Hepatocyte (in vitro differentiated cells): ENCODE data around the gene BCAS1. TPM values are rescaled to one million over a fixed set of nuclear protein-coding genes. Genes with fewer than 3 reads are reported as not detected.

Source experiments
- DNase-seq: peaks from one replicate; pipeline ENCODE4 v3.0.0-alpha.2; 2016; ENCODE audit warnings: low spot score
- H2AFZ ChIP-seq: fragments of 200-600 bp; sonication (generic); 2 replicates; pipeline ENCODE4 v1.6.0; 2016; ENCODE audit warnings: antibody characterized with exemption, mild to moderate bottlenecking
- H3K27ac ChIP-seq: fragments of 200-600 bp; sonication (generic); 2 replicates; pipeline ENCODE4 v1.5.1; 2016; ENCODE audit warnings: mild to moderate bottlenecking
- H3K27me3 ChIP-seq: fragments of 200-600 bp; sonication (generic); 2 replicates; pipeline ENCODE4 v1.6.1; 2016
- H3K36me3 ChIP-seq: fragments of 200-600 bp; sonication (generic); replicated peaks from 2 replicates; pipeline ENCODE4 v1.5.1; 2016; ENCODE audit warnings: low read depth; ENCODE audit not compliant: insufficient read depth
- H3K4me1 ChIP-seq: fragments of 200-600 bp; sonication (generic); 2 replicates; pipeline ENCODE4 v1.5.1; 2016; ENCODE audit warnings: mild to moderate bottlenecking, moderate library complexity; ENCODE audit not compliant: insufficient read depth
- H3K4me2 ChIP-seq: fragments of 200-600 bp; sonication (generic); 2 replicates; pipeline ENCODE4 v1.6.0; 2016
- H3K4me3 ChIP-seq: fragments of 200-600 bp; sonication (generic); 2 replicates; pipeline ENCODE4 v1.5.1; 2016; ENCODE audit warnings: mild to moderate bottlenecking
- H3K79me2 ChIP-seq: fragments of 200-600 bp; sonication (generic); 2 replicates; pipeline ENCODE4 v1.6.0; 2017; ENCODE audit warnings: mild to moderate bottlenecking
- H3K9me2 ChIP-seq: fragments of 200-600 bp; sonication (generic); replicated peaks from 2 replicates; pipeline ENCODE4 v1.6.0; 2017; ENCODE audit warnings: mild to moderate bottlenecking; ENCODE audit not compliant: insufficient read depth
- H3K9me3 ChIP-seq: fragments of 200-600 bp; sonication (generic); 2 replicates; pipeline ENCODE4 v1.5.1; 2016; ENCODE audit warnings: low read depth, mild to moderate bottlenecking
- H4K20me1 ChIP-seq: fragments of 200-600 bp; sonication (generic); 2 replicates; pipeline ENCODE4 v1.6.0; 2016; ENCODE audit warnings: mild to moderate bottlenecking; ENCODE audit not compliant: insufficient read depth, poor library complexity, severe bottlenecking
- EZH2 ChIP-seq: fragments of 200-600 bp; sonication (generic); IDR thresholded peaks from 2 replicates; pipeline ENCODE4 v1.6.1; 2016; ENCODE audit warnings: antibody characterized with exemption, mild to moderate bottlenecking, borderline replicate concordance
- EZH2phosphoT487 ChIP-seq: fragments of 200-600 bp; sonication (generic); IDR thresholded peaks from one replicate; pipeline ENCODE4 v1.6.1; 2018; ENCODE audit warnings: antibody characterized with exemption, mild to moderate bottlenecking, low read depth, moderate library complexity; ENCODE audit not compliant: unreplicated experiment, severe bottlenecking
- WGBS: methylation state at CpG from one replicate; pipeline ENCODE4 v1.1.6; 2016; ENCODE audit warnings: low lambda C conversion rate; ENCODE audit errors: missing lambda C conversion rate; 5-methylcytosine and 5-hydroxymethylcytosine counted together
- polyA plus RNA-seq: library from polyadenylated mRNA; unstranded; fragments of >200 nt; fragmentation: Nextera tagmentation; extraction: Ambion mirVana; gene quantifications from 2 replicates; pipeline ENCODE4 v1.2.1, GENCODE V29; 2016
- total RNA-seq: library from RNA; depleted of rRNA; stranded (reverse); fragments of >200 nt; gene quantifications from 2 replicates; pipeline ENCODE4 v1.2.3, GENCODE V29; 2014
- TF ChIP-seq, protein P1 (sequence below): fragments of 200-600 bp; sonication (generic); IDR thresholded peaks from 2 replicates; pipeline ENCODE4 v1.5.1; 2016; ENCODE audit warnings: antibody characterized with exemption, mild to moderate bottlenecking; ENCODE audit not compliant: poor library complexity

Gene BCAS1
- total and polyA plus RNA-seq, 2 experiments from 2014 or later, result 4.9 to 9.8 TPM

DNA sequence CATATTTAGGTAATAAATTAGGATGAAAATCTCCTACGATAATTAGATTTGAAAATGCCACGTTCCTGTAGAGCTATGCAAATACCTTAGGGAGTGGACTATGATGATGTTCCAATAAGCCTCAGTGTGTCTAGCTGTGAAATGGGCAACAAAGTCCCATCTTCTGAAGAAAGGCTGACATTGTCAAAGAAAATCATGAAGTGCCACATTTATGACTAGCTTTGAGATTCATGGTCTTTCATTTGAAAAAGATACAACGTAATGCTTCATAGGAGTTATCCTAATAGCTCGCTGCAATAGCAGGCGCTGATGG is 23.8 kb upstream of the BCAS1 start:
- Histone ChIP-seq H3K27ac (no peak overlapping the region), H3K9me2 (no peaks in the 10 kb centered on the region), H3K79me2 (no peaks in the 10 kb centered on the region), H3K36me3 (no peaks in the 10 kb centered on the region), H3K4me2 (no peak overlapping the region), H2AFZ (no peak overlapping the region), H3K4me1 (no peaks in the 10 kb centered on the region), H3K4me3 (no peak overlapping the region), H3K9me3 (no peaks in the 10 kb centered on the region), H3K27me3 (no peaks in the 10 kb centered on the region), H4K20me1 (no peaks in the 10 kb centered on the region)
- no peak for TF ChIP-seq EZH2
- TF ChIP-seq EZH2phosphoT487, result no peak
- TF ChIP-seq, protein P1, sequence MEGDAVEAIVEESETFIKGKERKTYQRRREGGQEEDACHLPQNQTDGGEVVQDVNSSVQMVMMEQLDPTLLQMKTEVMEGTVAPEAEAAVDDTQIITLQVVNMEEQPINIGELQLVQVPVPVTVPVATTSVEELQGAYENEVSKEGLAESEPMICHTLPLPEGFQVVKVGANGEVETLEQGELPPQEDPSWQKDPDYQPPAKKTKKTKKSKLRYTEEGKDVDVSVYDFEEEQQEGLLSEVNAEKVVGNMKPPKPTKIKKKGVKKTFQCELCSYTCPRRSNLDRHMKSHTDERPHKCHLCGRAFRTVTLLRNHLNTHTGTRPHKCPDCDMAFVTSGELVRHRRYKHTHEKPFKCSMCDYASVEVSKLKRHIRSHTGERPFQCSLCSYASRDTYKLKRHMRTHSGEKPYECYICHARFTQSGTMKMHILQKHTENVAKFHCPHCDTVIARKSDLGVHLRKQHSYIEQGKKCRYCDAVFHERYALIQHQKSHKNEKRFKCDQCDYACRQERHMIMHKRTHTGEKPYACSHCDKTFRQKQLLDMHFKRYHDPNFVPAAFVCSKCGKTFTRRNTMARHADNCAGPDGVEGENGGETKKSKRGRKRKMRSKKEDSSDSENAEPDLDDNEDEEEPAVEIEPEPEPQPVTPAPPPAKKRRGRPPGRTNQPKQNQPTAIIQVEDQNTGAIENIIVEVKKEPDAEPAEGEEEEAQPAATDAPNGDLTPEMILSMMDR, result no peak
- 94% methylated on average over 5 of the region's 5 CpGs for WGBS
- no peak for DNase-seq

DNA sequence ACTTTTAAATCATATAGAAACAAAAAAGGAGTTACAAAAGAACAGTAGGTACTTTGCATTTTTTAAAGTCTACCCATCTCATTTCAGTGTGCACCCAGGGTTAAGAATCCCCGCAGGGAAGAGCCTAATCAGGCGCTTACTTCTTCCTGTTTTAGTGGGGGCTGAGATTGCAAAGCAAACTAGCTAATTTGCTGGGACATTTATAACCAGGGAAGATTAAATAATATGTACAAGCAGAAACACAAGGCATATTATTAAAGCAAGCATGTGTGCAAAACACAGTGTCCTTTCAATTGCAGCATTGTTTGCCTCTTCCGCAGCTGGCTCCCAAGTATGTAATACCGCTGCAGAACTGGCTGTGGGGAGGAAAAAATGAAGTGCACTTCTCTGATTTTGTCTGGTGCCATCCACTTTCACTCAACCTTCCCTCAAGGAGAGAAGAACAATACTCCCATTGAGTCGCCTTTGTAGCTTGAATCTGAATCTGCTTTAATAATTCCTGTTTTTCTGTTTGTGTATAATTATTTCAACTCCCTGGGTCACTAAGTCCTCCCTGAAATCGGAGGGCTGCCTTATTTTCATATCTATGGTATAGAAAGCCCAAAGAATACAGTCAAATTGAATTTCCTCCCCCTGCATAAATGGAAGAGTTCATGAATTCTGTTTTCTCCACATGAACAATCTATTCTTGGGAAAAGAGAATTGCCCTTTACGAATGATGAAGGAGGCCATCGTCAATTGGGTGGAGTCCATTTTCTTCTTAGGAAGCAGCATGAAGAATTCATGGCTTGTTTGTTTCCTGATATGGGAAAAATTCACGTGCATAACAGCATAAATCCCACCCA is 23.3 kb upstream of the BCAS1 start:
- Histone ChIP-seq H2AFZ (no peak overlapping the region), H3K36me3 (no peaks in the 10 kb centered on the region), H3K4me2 (no peak overlapping the region), H3K27me3 (no peaks in the 10 kb centered on the region), H3K9me3 (no peaks in the 10 kb centered on the region), H3K79me2 (no peaks in the 10 kb centered on the region), H3K27ac (no peak overlapping the region), H4K20me1 (no peaks in the 10 kb centered on the region), H3K9me2 (no peaks in the 10 kb centered on the region), H3K4me1 (no peaks in the 10 kb centered on the region), H3K4me3 (no peak overlapping the region)
- TF ChIP-seq, protein P1, result no peak
- TF ChIP-seq EZH2phosphoT487 (no peak), EZH2 (no peak)
- DNase-seq, result no peak
- WGBS, result 68% methylated on average over 9 of the region's 9 CpGs

DNA sequence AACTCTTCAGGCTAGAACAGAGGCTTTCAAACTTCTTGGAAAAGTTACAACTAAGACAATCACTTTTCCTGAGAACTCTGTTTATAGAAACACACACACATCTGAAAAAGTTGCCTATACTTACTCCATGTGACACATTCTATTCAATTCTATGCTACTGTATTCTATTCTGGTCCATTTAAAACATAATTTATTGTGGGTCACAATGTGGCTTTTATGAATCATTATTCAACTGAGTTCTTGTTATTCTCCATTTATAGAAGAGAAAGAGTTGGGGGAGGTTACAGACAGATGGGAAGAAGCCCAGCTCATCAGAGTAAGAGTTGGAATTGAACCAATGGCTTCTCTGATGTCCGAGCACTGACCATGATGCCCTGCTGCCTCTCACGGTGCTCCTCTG is 21.6 kb upstream of the BCAS1 start:
- H3K4me1 ChIP-seq, result no peaks in the 10 kb centered on the region
- H2AFZ ChIP-seq, result no peak overlapping the region
- no peak overlapping the region for H3K4me3 ChIP-seq
- no peaks in the 10 kb centered on the region for H3K9me2 ChIP-seq
- no peak for TF ChIP-seq EZH2phosphoT487
- no peaks in the 10 kb centered on the region for H3K9me3 ChIP-seq
- H3K79me2 ChIP-seq, result no peaks in the 10 kb centered on the region
- 83% methylated on average over 2 of the region's 2 CpGs for WGBS
- no peak overlapping the region for H3K4me2 ChIP-seq
- no peak overlapping the region for H3K27ac ChIP-seq
- H3K27me3 ChIP-seq, result no peaks in the 10 kb centered on the region
- H3K36me3 ChIP-seq, result no peaks in the 10 kb centered on the region
- no peak for DNase-seq
- no peaks in the 10 kb centered on the region for H4K20me1 ChIP-seq

DNA sequence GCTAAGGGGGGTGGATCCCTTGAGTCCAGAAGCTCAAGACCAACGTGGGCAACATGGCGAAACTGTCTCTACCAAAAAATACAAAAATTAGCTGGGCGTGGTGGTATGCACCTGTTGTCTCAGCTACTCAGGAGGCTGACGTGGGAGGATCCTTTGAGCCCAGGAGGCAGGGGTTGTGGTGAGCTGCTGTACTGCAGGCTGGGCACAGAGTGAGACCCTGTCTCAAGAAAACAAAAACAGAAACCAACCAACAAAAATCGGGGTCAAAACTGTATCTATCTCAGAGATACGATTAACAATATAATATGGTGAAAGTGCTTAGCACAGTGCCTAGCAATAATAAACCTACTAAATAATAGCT is 20.7 kb upstream of the BCAS1 start:
- H3K4me1 ChIP-seq, result no peaks in the 10 kb centered on the region
- no peaks in the 10 kb centered on the region for H3K9me2 ChIP-seq
- no peaks in the 10 kb centered on the region for H3K27me3 ChIP-seq
- WGBS, result 82% methylated on average over 6 of the region's 6 CpGs
- no peak overlapping the region for H3K4me3 ChIP-seq
- TF ChIP-seq EZH2, result no peak
- TF ChIP-seq, protein P1, result no peak
- no peak for TF ChIP-seq EZH2phosphoT487
- no peak overlapping the region for H2AFZ ChIP-seq
- no peaks in the 10 kb centered on the region for H3K79me2 ChIP-seq
- no peaks in the 10 kb centered on the region for H3K9me3 ChIP-seq
- H3K27ac ChIP-seq, result no peak overlapping the region
- no peaks in the 10 kb centered on the region for H3K36me3 ChIP-seq
- no peaks in the 10 kb centered on the region for H4K20me1 ChIP-seq
- no peak for DNase-seq
- no peak overlapping the region for H3K4me2 ChIP-seq
